ENCODE measurements around the gene ACAP2.

- TF ChIP-seq, protein P1, sequence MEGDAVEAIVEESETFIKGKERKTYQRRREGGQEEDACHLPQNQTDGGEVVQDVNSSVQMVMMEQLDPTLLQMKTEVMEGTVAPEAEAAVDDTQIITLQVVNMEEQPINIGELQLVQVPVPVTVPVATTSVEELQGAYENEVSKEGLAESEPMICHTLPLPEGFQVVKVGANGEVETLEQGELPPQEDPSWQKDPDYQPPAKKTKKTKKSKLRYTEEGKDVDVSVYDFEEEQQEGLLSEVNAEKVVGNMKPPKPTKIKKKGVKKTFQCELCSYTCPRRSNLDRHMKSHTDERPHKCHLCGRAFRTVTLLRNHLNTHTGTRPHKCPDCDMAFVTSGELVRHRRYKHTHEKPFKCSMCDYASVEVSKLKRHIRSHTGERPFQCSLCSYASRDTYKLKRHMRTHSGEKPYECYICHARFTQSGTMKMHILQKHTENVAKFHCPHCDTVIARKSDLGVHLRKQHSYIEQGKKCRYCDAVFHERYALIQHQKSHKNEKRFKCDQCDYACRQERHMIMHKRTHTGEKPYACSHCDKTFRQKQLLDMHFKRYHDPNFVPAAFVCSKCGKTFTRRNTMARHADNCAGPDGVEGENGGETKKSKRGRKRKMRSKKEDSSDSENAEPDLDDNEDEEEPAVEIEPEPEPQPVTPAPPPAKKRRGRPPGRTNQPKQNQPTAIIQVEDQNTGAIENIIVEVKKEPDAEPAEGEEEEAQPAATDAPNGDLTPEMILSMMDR (IDR thresholded peaks at IDR 0.05) = no peak
- TF ChIP-seq JUN (CRISPR knock-in tag; IDR thresholded peaks at IDR 0.05) = no peak
Observed at GRCh38 chr3:195365371-195365770, 77.4 kb downstream of the ACAP2 start.
